Fibroblast of pulmonary artery (primary cell): ENCODE measurements around the gene SCN3A.

Experiments
- DNase-seq: peaks from one replicate; pipeline ENCODE4 v3.0.0-alpha.2; 2010; ENCODE audit warnings: low read depth
- H3K4me3 ChIP-seq: replicated peaks from 2 replicates; pipeline ENCODE4 v1.5.1; 2011; ENCODE audit warnings: low read depth, mild to moderate bottlenecking, control low read depth, low read length, moderate library complexity
- TF ChIP-seq, protein P1 (sequence below): IDR thresholded peaks from 2 replicates; pipeline ENCODE4 v1.5.1; 2011; ENCODE audit warnings: mild to moderate bottlenecking, control low read depth, low read length, inconsistent platforms; ENCODE audit errors: missing control alignments

Gene SCN3A

GRCh38 chr2:165054652-165055051, 149.2 kb downstream of the SCN3A start:
- no peak overlapping the region for H3K4me3 ChIP-seq
- DNase-seq: no peak
- TF ChIP-seq, protein P1, sequence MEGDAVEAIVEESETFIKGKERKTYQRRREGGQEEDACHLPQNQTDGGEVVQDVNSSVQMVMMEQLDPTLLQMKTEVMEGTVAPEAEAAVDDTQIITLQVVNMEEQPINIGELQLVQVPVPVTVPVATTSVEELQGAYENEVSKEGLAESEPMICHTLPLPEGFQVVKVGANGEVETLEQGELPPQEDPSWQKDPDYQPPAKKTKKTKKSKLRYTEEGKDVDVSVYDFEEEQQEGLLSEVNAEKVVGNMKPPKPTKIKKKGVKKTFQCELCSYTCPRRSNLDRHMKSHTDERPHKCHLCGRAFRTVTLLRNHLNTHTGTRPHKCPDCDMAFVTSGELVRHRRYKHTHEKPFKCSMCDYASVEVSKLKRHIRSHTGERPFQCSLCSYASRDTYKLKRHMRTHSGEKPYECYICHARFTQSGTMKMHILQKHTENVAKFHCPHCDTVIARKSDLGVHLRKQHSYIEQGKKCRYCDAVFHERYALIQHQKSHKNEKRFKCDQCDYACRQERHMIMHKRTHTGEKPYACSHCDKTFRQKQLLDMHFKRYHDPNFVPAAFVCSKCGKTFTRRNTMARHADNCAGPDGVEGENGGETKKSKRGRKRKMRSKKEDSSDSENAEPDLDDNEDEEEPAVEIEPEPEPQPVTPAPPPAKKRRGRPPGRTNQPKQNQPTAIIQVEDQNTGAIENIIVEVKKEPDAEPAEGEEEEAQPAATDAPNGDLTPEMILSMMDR: no peak

DNA sequence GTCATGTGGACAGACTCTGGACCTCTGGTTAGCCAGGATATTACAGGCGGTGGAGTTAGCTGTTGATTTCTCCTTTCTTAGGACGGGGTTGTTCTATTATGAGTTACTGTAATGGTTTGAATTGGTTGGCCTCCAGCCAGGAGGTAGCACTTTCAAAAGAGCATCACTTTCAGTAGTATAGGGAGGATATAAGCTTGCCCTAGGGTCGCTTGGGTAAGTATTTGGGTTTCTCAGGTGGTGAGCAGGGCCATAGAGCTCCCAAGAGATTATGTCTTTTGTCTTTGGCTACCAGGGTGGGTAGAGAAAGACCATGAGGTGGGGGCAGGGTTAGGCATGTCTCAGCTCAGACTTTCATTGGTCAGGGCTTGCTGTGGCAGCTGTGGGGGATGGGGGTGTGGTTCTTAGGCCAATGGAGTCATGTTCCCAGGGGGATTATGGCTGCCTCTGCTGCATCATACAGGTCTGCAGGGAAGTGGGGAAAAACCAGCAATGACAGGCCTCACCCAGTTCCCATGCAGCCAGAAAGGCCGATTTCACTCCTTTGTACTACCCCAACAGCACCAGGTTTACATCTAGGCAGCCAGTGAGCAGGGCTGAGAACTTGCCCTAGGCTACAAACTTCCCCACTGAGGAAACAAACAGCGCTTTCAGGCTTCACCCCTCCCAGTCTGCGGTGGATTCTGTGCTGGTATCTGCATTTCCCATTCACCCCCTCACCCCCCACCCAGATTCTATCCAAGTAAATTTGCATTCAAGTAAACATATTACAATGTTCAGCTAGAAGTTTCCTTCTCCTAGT, 159.1 kb downstream of the SCN3A start:
- H3K4me3 ChIP-seq: no peak overlapping the region
- TF ChIP-seq, protein P1: no peak
- DNase-seq: no peak
